OCI-LY7 (cell line): ENCODE measurements around the gene SMIM14.

ENCODE experiments used
- EZH2phosphoT487 ChIP-seq: fragments of 200-600 bp; sonication (generic); IDR thresholded peaks from 2 replicates; pipeline ENCODE4 v1.6.1; 2018; ENCODE audit warnings: low read depth, borderline replicate concordance, mild to moderate bottlenecking, mixed run types, antibody characterized with exemption, low read length, moderate library complexity, mixed read lengths
- TF ChIP-seq, protein P1 (sequence below): fragments of 200-600 bp; sonication (generic); conservative IDR thresholded peaks from 2 replicates; pipeline ENCODE4 v1.5.1; 2014; ENCODE audit warnings: mild to moderate bottlenecking, antibody characterized with exemption, low read length, moderate library complexity, mixed read lengths

GRCh38 chr4:39606747-39607146, 31.9 kb downstream of the SMIM14 start:
- TF ChIP-seq, protein P1, sequence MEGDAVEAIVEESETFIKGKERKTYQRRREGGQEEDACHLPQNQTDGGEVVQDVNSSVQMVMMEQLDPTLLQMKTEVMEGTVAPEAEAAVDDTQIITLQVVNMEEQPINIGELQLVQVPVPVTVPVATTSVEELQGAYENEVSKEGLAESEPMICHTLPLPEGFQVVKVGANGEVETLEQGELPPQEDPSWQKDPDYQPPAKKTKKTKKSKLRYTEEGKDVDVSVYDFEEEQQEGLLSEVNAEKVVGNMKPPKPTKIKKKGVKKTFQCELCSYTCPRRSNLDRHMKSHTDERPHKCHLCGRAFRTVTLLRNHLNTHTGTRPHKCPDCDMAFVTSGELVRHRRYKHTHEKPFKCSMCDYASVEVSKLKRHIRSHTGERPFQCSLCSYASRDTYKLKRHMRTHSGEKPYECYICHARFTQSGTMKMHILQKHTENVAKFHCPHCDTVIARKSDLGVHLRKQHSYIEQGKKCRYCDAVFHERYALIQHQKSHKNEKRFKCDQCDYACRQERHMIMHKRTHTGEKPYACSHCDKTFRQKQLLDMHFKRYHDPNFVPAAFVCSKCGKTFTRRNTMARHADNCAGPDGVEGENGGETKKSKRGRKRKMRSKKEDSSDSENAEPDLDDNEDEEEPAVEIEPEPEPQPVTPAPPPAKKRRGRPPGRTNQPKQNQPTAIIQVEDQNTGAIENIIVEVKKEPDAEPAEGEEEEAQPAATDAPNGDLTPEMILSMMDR, result no peak
- no peak for TF ChIP-seq EZH2phosphoT487
